ENCODE measurements around the gene GOLGA7B. TPM values are rescaled to one million over a fixed set of nuclear protein-coding genes. Genes with fewer than 3 reads are reported as not detected.

Gene GOLGA7B
- total RNA-seq, 1 experiment from 2014 or later = not detected

DNA sequence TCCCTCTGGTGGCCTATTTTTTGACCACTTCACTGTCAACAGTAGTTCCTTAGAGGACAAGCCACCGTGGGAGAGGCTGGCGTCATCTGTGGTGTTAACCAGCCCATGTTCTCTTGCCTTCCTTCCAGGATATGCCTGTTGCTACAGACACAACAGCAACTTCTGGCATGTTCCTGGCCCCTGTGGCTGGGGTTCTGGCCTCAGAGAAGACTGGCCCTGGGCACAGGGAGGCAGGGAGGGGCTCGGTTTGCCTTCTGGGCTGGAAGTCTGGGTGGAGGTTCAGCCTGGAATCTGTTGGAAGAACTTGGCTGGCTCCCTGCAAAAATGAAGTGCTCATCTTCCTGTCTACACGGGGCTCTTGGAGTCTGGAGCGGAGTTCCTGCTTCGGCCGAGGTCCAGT lies 25.7 kb downstream of the GOLGA7B start:
- intact Hi-C loops (cut with micrococcal nuclease) = no loop called here
- H3K4me1 Mint-ChIP-seq (ENCODE audit: insufficient read depth, unreplicated experiment) = no peaks in the 10 kb centered on the region
- H3K9me3 Mint-ChIP-seq (ENCODE audit: unreplicated experiment) = no peaks in the 10 kb centered on the region
- H3K36me3 Mint-ChIP-seq (ENCODE audit: insufficient read depth, unreplicated experiment) = no peaks in the 10 kb centered on the region
- ChIA-PET CTCF (interaction anchor here (0.6 to 18.1 kb wide), 4 partner anchors 17 to 1630 kb away, joined by 3 to 422 read pairs (median 14); no protein-coding TSS in a partner anchor), POLR2A (interaction anchor here (0.6 kb wide), 1 partner anchor 139 kb away, joined by 3 read pairs; the partner anchor contains the start of gene ZFYVE27)
- H3K27me3 Mint-ChIP-seq (ENCODE audit: insufficient read depth, unreplicated experiment) = no peaks in the 10 kb centered on the region
- no peak overlapping the region for H3K27ac Mint-ChIP-seq (ENCODE audit: low read depth, unreplicated experiment)
- TF ChIP-seq, protein P1, sequence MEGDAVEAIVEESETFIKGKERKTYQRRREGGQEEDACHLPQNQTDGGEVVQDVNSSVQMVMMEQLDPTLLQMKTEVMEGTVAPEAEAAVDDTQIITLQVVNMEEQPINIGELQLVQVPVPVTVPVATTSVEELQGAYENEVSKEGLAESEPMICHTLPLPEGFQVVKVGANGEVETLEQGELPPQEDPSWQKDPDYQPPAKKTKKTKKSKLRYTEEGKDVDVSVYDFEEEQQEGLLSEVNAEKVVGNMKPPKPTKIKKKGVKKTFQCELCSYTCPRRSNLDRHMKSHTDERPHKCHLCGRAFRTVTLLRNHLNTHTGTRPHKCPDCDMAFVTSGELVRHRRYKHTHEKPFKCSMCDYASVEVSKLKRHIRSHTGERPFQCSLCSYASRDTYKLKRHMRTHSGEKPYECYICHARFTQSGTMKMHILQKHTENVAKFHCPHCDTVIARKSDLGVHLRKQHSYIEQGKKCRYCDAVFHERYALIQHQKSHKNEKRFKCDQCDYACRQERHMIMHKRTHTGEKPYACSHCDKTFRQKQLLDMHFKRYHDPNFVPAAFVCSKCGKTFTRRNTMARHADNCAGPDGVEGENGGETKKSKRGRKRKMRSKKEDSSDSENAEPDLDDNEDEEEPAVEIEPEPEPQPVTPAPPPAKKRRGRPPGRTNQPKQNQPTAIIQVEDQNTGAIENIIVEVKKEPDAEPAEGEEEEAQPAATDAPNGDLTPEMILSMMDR (IDR thresholded peaks at IDR 0.05; ENCODE audit: unreplicated experiment) = no peak
- no peak for DNase-seq (ENCODE audit: unreplicated experiment)
- no peak overlapping the region for H3K4me3 Mint-ChIP-seq (ENCODE audit: unreplicated experiment)
- BruUV-seq (replicated peaks) = no TSS peak

DNA sequence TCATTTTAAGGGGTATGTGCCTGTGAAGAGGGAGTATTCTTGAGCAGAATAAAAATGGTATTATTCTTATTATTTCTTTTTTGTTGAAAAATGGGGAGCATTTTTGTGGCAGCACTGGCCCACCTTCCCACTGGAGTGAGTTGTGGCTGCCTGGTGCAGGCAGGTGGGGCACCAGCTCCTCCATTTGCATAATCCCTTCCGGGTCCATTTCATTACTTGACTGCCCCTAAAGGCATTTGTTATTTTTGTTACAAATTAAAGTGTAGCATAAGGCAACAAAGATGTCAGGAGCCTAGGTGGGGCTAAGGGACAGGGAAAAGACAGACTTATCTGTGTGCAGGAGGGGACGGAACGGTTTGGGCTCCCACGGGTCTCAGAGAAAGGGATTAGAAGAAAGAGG lies 26.8 kb downstream of the GOLGA7B start:
- DNase-seq (ENCODE audit: unreplicated experiment) = no peak
- intact Hi-C loops (cut with micrococcal nuclease) = no loop called here
- Mint-ChIP-seq H3K4me1 (ENCODE audit: insufficient read depth, unreplicated experiment) (no peaks in the 10 kb centered on the region), H3K27ac (ENCODE audit: low read depth, unreplicated experiment) (peak overlapping the region; percentile 36), H3K4me3 (ENCODE audit: unreplicated experiment) (no peak overlapping the region), H3K9me3 (ENCODE audit: unreplicated experiment) (no peaks in the 10 kb centered on the region), H3K36me3 (ENCODE audit: insufficient read depth, unreplicated experiment) (no peaks in the 10 kb centered on the region), H3K27me3 (ENCODE audit: insufficient read depth, unreplicated experiment) (no peaks in the 10 kb centered on the region)
- BruUV-seq (replicated peaks) = no TSS peak
- POLR2A ChIA-PET = no interaction called here
- TF ChIP-seq, protein P1 (IDR thresholded peaks at IDR 0.05; ENCODE audit: unreplicated experiment) = no peak
- CTCF ChIA-PET = interaction anchor here (0.6 to 2.7 kb wide), 6 partner anchors 8 to 372 kb away, joined by 3 to 24 read pairs (median 5); no protein-coding TSS in a partner anchor

DNA sequence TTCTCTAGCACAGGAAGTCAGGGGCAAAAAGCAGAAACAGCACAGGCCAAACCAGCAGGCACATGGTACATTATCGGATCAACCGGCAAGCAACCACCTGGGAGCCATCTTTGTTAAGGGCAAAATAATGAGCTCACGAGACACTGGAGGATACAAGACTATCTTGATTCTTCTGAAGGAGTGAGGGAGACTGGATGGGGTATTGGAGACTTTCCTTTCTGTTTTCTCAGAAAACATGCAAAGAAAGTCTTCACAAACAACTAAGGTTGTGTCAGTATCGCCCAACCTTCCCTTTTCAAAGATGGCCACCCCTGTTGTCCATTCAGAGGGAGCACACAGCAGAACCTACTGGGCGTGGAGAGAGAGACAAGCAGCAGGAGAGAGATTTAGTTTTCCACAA lies 29.6 kb downstream of the GOLGA7B start:
- TF ChIP-seq, protein P1 (IDR thresholded peaks at IDR 0.05; ENCODE audit: unreplicated experiment) = no peak
- no peaks in the 10 kb centered on the region for H3K9me3 Mint-ChIP-seq (ENCODE audit: unreplicated experiment)
- no peak overlapping the region for H3K27ac Mint-ChIP-seq (ENCODE audit: low read depth, unreplicated experiment)
- CTCF ChIA-PET = interaction anchor here (0.6 to 3.5 kb wide), 4 partner anchors 10 to 1402 kb away, joined by 3 to 34 read pairs (median 8); no protein-coding TSS in a partner anchor
- H3K27me3 Mint-ChIP-seq (ENCODE audit: insufficient read depth, unreplicated experiment) = no peaks in the 10 kb centered on the region
- H3K4me3 Mint-ChIP-seq (ENCODE audit: unreplicated experiment) = no peak overlapping the region
- intact Hi-C loops (cut with micrococcal nuclease) = no loop called here
- no TSS peak for BruUV-seq (replicated peaks)
- H3K4me1 Mint-ChIP-seq (ENCODE audit: insufficient read depth, unreplicated experiment) = peaks cover 14% of the 10 kb centered on the region
- no peak for DNase-seq (ENCODE audit: unreplicated experiment)
- no peaks in the 10 kb centered on the region for H3K36me3 Mint-ChIP-seq (ENCODE audit: insufficient read depth, unreplicated experiment)
- POLR2A ChIA-PET = interaction anchor here (1.0 kb wide), 1 partner anchor 9 kb away, joined by 3 read pairs; no protein-coding TSS in a partner anchor

DNA sequence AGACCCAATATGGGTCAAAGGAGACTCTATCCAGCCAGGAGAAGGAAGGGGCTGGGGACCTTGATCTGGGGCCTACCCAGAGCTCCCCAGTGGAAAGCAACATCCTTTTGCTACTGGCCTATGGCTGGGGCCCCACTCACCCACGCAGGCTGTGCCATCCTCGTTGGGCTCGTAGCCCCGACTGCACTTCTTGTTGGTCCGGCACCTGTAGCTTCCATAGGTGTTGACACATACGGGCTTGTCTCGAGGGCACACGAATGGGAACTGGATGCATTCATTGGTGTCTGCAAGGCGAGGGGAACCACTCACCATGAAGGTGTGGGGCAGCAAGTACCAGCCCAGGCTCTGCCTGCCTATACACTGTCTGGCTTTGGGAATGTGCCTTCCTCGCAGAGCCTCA lies 30.5 kb downstream of the GOLGA7B start:
- H3K36me3 Mint-ChIP-seq (ENCODE audit: insufficient read depth, unreplicated experiment) = no peaks in the 10 kb centered on the region
- intact Hi-C loops (cut with micrococcal nuclease) = no loop called here
- BruUV-seq (replicated peaks) = no TSS peak
- ChIA-PET CTCF (interaction anchor here (1.0 to 3.5 kb wide), 3 partner anchors 8 to 88 kb away, joined by 3 to 34 read pairs (median 13); no protein-coding TSS in a partner anchor), POLR2A (interaction anchor here (1.1 kb wide), 1 partner anchor 11 kb away, joined by 3 read pairs; no protein-coding TSS in a partner anchor)
- TF ChIP-seq, protein P1 (IDR thresholded peaks at IDR 0.05; ENCODE audit: unreplicated experiment) = no peak
- no peaks in the 10 kb centered on the region for H3K27me3 Mint-ChIP-seq (ENCODE audit: insufficient read depth, unreplicated experiment)
- no peaks in the 10 kb centered on the region for H3K9me3 Mint-ChIP-seq (ENCODE audit: unreplicated experiment)
- no peak overlapping the region for H3K27ac Mint-ChIP-seq (ENCODE audit: low read depth, unreplicated experiment)
- H3K4me3 Mint-ChIP-seq (ENCODE audit: unreplicated experiment) = no peak overlapping the region
- no peak for DNase-seq (ENCODE audit: unreplicated experiment)
- peaks cover 14% of the 10 kb centered on the region for H3K4me1 Mint-ChIP-seq (ENCODE audit: insufficient read depth, unreplicated experiment)
